T-cell (primary cell): ENCODE data around the gene CRABP2. TPM values are rescaled to one million over a fixed set of nuclear protein-coding genes. Genes with fewer than 3 reads are reported as not detected.

Experiments
- ATAC-seq, 4 experiments: fragments of 200-7000 bp in 3 of 4; fragments of 150-1000 bp in 1 of 4; cut with Tn5 transposase; replicated peaks in 1 of 4; 1 replicate in 3 of 4; 2 replicates in 1 of 4; pipeline ENCODE4 v1.10.0; 2021; ENCODE audit warnings: moderate library complexity in 3 of 4, mild to moderate bottlenecking in 2 of 4, moderate number of reproducible peaks in 1 of 4
- CTCF ChIA-PET, 2 donors: fragments of 300-600 bp; sonication (Branson Sonifier 250); formaldehyde crosslinking; loops; one replicate each; lab custom pipeline; 2022; ENCODE audit warnings: antibody characterized with exemption in 2 of 2; lab: Charles Lee
- POLR2A ChIA-PET, 2 donors: fragments of 300-600 bp; sonication (Branson Sonifier 250); formaldehyde crosslinking; loops; one replicate each; lab custom pipeline; 2022; ENCODE audit warnings: antibody characterized with exemption in 2 of 2; lab: Charles Lee
- DNase-seq, 35 experiments: peaks; one replicate each; pipeline versions ENCODE4 v3.0.0 to v3.0.0-alpha.2; 2013 to 2023
- H3K27ac ChIP-seq: one replicate; pipeline ENCODE4 v1.5.1; 2013; ENCODE audit warnings: low read length
- H3K27me3 ChIP-seq, 2 experiments: replicated peaks in 1 of 2; 1 replicate in 1 of 2; 2 replicates in 1 of 2; pipeline versions ENCODE4 v1.6.1 to v1.7.0; 2013; ENCODE audit warnings: low read length in 1 of 2, mixed read lengths in 1 of 2; ENCODE audit not compliant: control insufficient read depth in 2 of 2, insufficient read depth in 2 of 2; ENCODE audit errors: extremely low read depth in 1 of 2
- H3K36me3 ChIP-seq, 2 donors: 1 replicate in 1 of 2; 2 replicates in 1 of 2; pipeline versions ENCODE4 v1.6.1 to v1.7.0; 2013; ENCODE audit warnings: low read length in 1 of 2; ENCODE audit not compliant: control insufficient read depth in 2 of 2, insufficient read depth in 1 of 2; ENCODE audit errors: extremely low read depth in 1 of 2
- H3K4me1 ChIP-seq, 2 experiments: 1 replicate in 1 of 2; 2 replicates in 1 of 2; pipeline versions ENCODE4 v1.6.1 to v1.7.0; 2013; ENCODE audit warnings: low read length in 2 of 2, mixed read lengths in 1 of 2; ENCODE audit not compliant: insufficient read depth in 2 of 2, control insufficient read depth in 1 of 2; ENCODE audit errors: extremely low read depth in 1 of 2
- H3K4me3 ChIP-seq, 2 donors: 1 replicate in 1 of 2; 2 replicates in 1 of 2; pipeline versions ENCODE4 v1.5.1 to v1.7.0; 2013; ENCODE audit warnings: mild to moderate bottlenecking in 2 of 2, low read length in 1 of 2, moderate library complexity in 1 of 2; ENCODE audit not compliant: control insufficient read depth in 1 of 2; ENCODE audit errors: extremely low read depth in 1 of 2
- H3K9me3 ChIP-seq: 2 replicates; pipeline ENCODE4 v1.7.0; 2013
- H3K27ac Mint-ChIP-seq, 2 donors: one replicate each; pipeline ENCODE4 v1.8.0; 2020 to 2021; ENCODE audit warnings: mild to moderate bottlenecking in 2 of 2, mixed read lengths in 2 of 2
- H3K27me3 Mint-ChIP-seq, 2 donors: one replicate each; pipeline ENCODE4 v1.8.0; 2021 to 2022; ENCODE audit warnings: mixed read lengths in 2 of 2
- H3K36me3 Mint-ChIP-seq: one replicate; pipeline ENCODE4 v1.8.0; 2021; ENCODE audit warnings: mixed read lengths
- H3K4me1 Mint-ChIP-seq, 3 donors: one replicate each; pipeline ENCODE4 v1.8.0; 2020 to 2022; ENCODE audit warnings: mixed read lengths in 3 of 3, mild to moderate bottlenecking in 1 of 3
- H3K4me3 Mint-ChIP-seq, 3 donors: one replicate each; pipeline ENCODE4 v1.8.0; 2020 to 2022; ENCODE audit warnings: mild to moderate bottlenecking in 3 of 3, mixed read lengths in 3 of 3, moderate library complexity in 3 of 3
- H3K9me3 Mint-ChIP-seq, 3 donors: one replicate each; pipeline ENCODE4 v1.8.0; 2020 to 2022; ENCODE audit warnings: mixed read lengths in 3 of 3
- whole genome bisulfite sequencing: methylation state at CpG from one replicate; pipeline ENCODE4 v1.1.5; 2013; ENCODE audit warnings: missing lambda C conversion rate; ENCODE audit not compliant: insufficient coverage; 5-methylcytosine and 5-hydroxymethylcytosine counted together
- total RNA-seq, 35 experiments: library from RNA in 6 of 35; stranded (reverse) in 6 of 35; fragments of 120-200 nt in 1 of 35; gene quantifications; one replicate each; pipeline versions ENCODE4 v1.2.1 to v1.2.4 and lab custom pipeline; 2013 to 2026

The CRABP2 gene
- total RNA-seq, 5 donors from 2014 or later (not counting 1 experiment from before 2014, with no cell fraction given) = 0.76 to 3.6 (median 1.6) TPM

DNA sequence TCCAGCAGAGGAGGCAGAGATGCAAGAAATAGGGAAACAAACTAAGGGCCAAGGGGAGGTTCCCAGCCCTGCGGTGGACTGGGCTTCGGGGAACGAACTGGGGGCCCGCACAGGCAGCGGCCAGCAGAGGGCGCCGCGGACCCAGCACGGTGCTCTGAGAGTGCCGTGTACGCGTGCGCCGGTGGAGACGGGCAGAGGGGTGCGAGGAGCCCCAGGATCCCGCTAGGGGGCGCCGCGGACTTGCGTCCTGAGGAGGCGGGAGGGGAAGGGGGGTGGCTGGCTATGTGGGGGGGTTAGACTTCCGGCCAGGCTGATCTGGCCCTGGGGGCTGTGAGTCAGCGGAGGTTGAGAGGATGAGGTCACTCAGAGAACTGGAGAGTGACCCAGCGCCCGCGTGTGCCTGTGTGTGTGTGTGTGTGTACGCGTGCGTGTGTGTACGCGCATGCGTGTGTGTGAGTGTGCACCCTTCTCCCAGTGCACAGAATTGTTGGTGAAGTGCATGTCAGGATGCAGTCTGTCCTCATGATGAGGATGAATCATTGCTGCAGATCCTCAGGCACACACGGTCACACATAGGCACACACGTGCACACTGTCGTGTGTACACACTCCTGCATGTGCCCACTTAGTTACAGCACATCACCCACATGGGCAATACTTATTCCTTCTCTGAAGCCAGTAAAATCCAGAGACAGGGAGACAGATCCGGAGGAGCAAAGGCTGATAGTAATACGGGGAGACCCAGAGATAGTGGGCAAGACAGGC is 45.2 kb downstream of the CRABP2 start:
- H3K4me3 Mint-ChIP-seq = peak overlapping the region in 2 of 3 donors; percentile 17 to 52
- H3K4me1 Mint-ChIP-seq = peaks cover 45 to 62% (median 52%) of the 10 kb centered on the region in 3 donors
- H3K9me3 ChIP-seq = no peaks in the 10 kb centered on the region
- no peak overlapping the region for H3K27ac ChIP-seq
- peak overlapping the region; percentile 64 to 71 for H3K27ac Mint-ChIP-seq
- peak; percentile 74 to 87 (median 80) for ATAC-seq
- H3K36me3 ChIP-seq = no peaks in the 10 kb centered on the region
- ChIA-PET CTCF (interaction anchor here (0.6 to 2.6 kb wide), 9 partner anchors 17 to 483 kb away, joined by 4 to 10 read pairs (median 6); partner anchors contain the start of gene NES (in 1 of the 2)), POLR2A (interaction anchor here in 1 of 2 donors (0.6 kb wide), 1 partner anchor 81 kb away, joined by 3 read pairs; the partner anchor contains the start of gene MRPL24)
- H3K4me1 ChIP-seq = peaks cover 16 to 62% of the 10 kb centered on the region in 2 experiments
- WGBS = 12% methylated on average over 30 of the region's 38 CpGs
- H3K36me3 Mint-ChIP-seq = no peaks in the 10 kb centered on the region
- no peaks in the 10 kb centered on the region for H3K9me3 Mint-ChIP-seq
- H3K27me3 Mint-ChIP-seq = peaks cover 24 to 25% of the 10 kb centered on the region in 2 donors
- DNase-seq = peak; percentile 74 to 95 (median 87)
- peaks cover 3 to 46% of the 10 kb centered on the region in 2 experiments for H3K27me3 ChIP-seq
- H3K4me3 ChIP-seq = peak overlapping the region in 1 of 2 donors; percentile 15

DNA sequence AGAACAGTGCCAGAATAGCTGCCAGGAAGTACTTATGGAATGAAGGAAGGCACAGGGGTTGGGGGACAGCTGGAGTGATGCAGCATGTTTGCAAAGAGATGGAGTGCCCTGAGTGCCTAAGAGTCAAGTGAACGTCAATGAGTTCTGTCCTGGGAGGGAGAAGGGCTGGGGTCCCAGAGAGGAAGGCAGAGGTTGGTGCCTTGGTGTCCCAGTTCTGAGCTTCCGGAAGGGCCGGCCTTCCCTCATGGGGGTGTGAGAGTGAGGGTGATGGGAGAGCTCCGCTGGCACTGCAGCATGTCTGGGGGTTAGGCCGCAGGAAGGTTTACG is 45.8 kb downstream of the CRABP2 start:
- H3K4me3 Mint-ChIP-seq = peak overlapping the region in 2 of 3 donors; percentile 17 to 52
- no peak for ATAC-seq
- no peak overlapping the region for H3K27ac ChIP-seq
- H3K4me1 Mint-ChIP-seq = peaks cover 45 to 62% (median 52%) of the 10 kb centered on the region in 3 donors
- DNase-seq = peak in 1 of 35 experiments; percentile 17
- no peaks in the 10 kb centered on the region for H3K9me3 Mint-ChIP-seq
- peaks cover 4 to 46% of the 10 kb centered on the region in 2 experiments for H3K27me3 ChIP-seq
- CTCF ChIA-PET = interaction anchor here (0.5 to 2.6 kb wide), 7 partner anchors 19 to 483 kb away, joined by 3 to 10 read pairs (median 4); no protein-coding TSS in a partner anchor
- POLR2A ChIA-PET = no interaction called here
- H3K9me3 ChIP-seq = no peaks in the 10 kb centered on the region
- H3K36me3 Mint-ChIP-seq = no peaks in the 10 kb centered on the region
- 30% methylated on average over 6 of the region's 6 CpGs for WGBS
- H3K4me3 ChIP-seq = peak overlapping the region in 1 of 2 donors; percentile 15
- H3K27ac Mint-ChIP-seq = peak overlapping the region; percentile 11 to 71
- peaks cover 16 to 58% of the 10 kb centered on the region in 2 experiments for H3K4me1 ChIP-seq
- peaks cover 28 to 29% of the 10 kb centered on the region in 2 donors for H3K27me3 Mint-ChIP-seq
- no peaks in the 10 kb centered on the region for H3K36me3 ChIP-seq

GRCh38 chr1:156658945-156659574 is 46.3 kb downstream of the CRABP2 start:
- peaks cover 16 to 58% of the 10 kb centered on the region in 2 experiments for H3K4me1 ChIP-seq

DNA sequence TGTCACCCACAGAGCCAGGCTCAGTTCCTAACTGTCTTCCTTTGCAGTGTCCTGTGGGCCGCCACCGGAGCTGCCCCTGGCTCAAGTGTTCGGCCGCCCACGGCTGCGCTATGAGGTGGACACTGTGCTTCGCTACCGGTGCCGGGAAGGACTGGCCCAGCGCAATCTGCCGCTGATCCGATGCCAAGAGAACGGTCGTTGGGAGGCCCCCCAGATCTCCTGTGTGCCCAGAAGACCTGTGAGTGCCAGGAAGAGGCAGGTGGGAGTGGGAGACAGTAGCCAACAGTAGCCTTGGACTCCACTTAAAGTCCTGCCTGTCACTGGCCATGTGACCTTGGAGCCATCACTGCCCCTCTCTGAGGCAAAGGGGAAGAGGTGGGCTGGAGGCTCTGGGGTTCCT is 46.9 kb downstream of the CRABP2 start:
- peak overlapping the region in 1 of 3 donors; percentile 85 for H3K4me3 Mint-ChIP-seq
- POLR2A ChIA-PET = interaction anchor here in 1 of 2 donors (0.7 kb wide), 1 partner anchor 14 kb away, joined by 3 read pairs; no protein-coding TSS in a partner anchor

More at GRCh38 chr1:156658945-156659574, 46.3 kb downstream of the CRABP2 start:
- Histone ChIP-seq H3K27me3 (peaks cover 4 to 52% of the 10 kb centered on the region in 2 experiments), H3K36me3 (no peaks in the 10 kb centered on the region), H3K4me3 (no peak overlapping the region), H3K9me3 (no peaks in the 10 kb centered on the region), H3K27ac (no peak overlapping the region)
- Mint-ChIP-seq H3K4me1 (peaks cover 45 to 62% (median 52%) of the 10 kb centered on the region in 3 donors), H3K36me3 (no peaks in the 10 kb centered on the region), H3K27ac (no peak overlapping the region), H3K9me3 (no peaks in the 10 kb centered on the region), H3K27me3 (peaks cover 34 to 35% of the 10 kb centered on the region in 2 donors), H3K4me3 (peak overlapping the region in 1 of 3 donors; percentile 85)
- ChIA-PET CTCF (interaction anchor here (0.5 to 2.6 kb wide), 5 partner anchors 19 to 48 kb away, joined by 3 to 10 read pairs (median 4); no protein-coding TSS in a partner anchor), POLR2A (interaction anchor here in 1 of 2 donors (0.7 kb wide), 1 partner anchor 13 kb away, joined by 3 read pairs; no protein-coding TSS in a partner anchor)
- ATAC-seq (no peak), DNase-seq (no peak)
- 63% methylated on average over 3 of the region's 10 CpGs for WGBS

DNA sequence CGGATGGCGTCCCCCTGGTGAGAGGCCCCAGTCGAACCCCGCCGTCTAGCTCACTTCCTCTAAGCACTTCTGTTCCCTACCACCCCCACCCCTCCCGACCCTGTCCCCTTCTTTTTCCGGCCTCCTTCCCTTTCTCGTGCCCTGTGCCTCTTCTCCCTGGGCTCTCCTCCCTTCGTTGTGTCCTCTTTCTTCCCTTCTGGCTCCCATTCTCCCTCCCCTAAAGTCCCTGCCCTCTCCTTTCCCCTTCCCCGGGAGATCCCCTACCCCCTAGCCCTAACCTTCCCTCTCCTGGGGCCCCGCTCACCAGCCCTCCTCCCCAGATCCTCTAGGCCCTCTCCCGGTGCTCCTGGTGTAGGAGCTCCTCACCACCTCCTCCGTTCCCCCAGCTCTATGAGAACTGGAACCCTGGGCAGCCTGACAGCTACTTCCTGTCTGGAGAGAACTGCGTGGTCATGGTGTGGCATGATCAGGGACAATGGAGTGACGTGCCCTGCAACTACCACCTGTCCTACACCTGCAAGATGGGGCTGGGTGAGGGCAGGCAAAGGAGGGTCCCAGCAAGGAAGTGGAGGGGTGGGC is 47.6 kb downstream of the CRABP2 start:
- Histone ChIP-seq H3K4me1 (peaks cover 16 to 58% of the 10 kb centered on the region in 2 experiments), H3K36me3 (no peaks in the 10 kb centered on the region), H3K27me3 (peaks cover 4 to 64% of the 10 kb centered on the region in 2 experiments), H3K4me3 (peak overlapping the region in 1 of 2 donors; percentile 38), H3K9me3 (no peaks in the 10 kb centered on the region), H3K27ac (no peak overlapping the region)
- Mint-ChIP-seq H3K4me3 (peak overlapping the region; percentile 71 to 85 (median 73)), H3K27ac (no peak overlapping the region), H3K9me3 (no peaks in the 10 kb centered on the region), H3K27me3 (peaks cover 46 to 47% of the 10 kb centered on the region in 2 donors), H3K36me3 (no peaks in the 10 kb centered on the region), H3K4me1 (peaks cover 45 to 60% (median 52%) of the 10 kb centered on the region in 3 donors)
- ATAC-seq (no peak), DNase-seq (no peak)
- ChIA-PET CTCF (interaction anchor here (0.5 to 1.3 kb wide), 13 partner anchors 9 to 239 kb away, joined by 3 to 5 read pairs (median 3); partner anchors contain the start of gene CRABP2 (in 1 of the 2)), POLR2A (no interaction called here)
- WGBS = 8% methylated on average over 11 of the region's 15 CpGs

More for the DNA sequence above, 46.9 kb downstream of the CRABP2 start:
- Histone ChIP-seq H3K27ac (no peak overlapping the region), H3K9me3 (no peaks in the 10 kb centered on the region), H3K27me3 (peaks cover 4 to 57% of the 10 kb centered on the region in 2 experiments), H3K36me3 (no peaks in the 10 kb centered on the region), H3K4me3 (no peak overlapping the region), H3K4me1 (peaks cover 16 to 58% of the 10 kb centered on the region in 2 experiments)
- CTCF ChIA-PET = interaction anchor here (0.6 to 1.3 kb wide), 7 partner anchors 10 to 239 kb away, joined by 3 to 5 read pairs (median 3); no protein-coding TSS in a partner anchor
- 92% methylated on average over 14 of the region's 14 CpGs for WGBS
- no peaks in the 10 kb centered on the region for H3K36me3 Mint-ChIP-seq
- no peaks in the 10 kb centered on the region for H3K9me3 Mint-ChIP-seq
- H3K4me1 Mint-ChIP-seq = peaks cover 45 to 62% (median 52%) of the 10 kb centered on the region in 3 donors
- H3K27ac Mint-ChIP-seq = no peak overlapping the region
- DNase-seq (no peak), ATAC-seq (no peak)
- peaks cover 39 to 41% of the 10 kb centered on the region in 2 donors for H3K27me3 Mint-ChIP-seq
